Activated naive CD4-positive, alpha-beta T cell treated with anti-CD3 and anti-CD28 coated beads, Interleukin-2, amount 50 U/mL, for 72 hours (primary cell): ENCODE measurements around the gene CAPN9. TPM values are rescaled to one million over a fixed set of nuclear protein-coding genes. Genes with fewer than 3 reads are reported as not detected.
"Not testable (repeated sequence)": the region's sequence is repeated elsewhere in the genome, so short reads cannot be mapped to it uniquely, and the experiment has no call there.

ENCODE experiments used
- ATAC-seq, 2 donors: fragments of 150-1000 bp; cut with Tn5 transposase; 2 replicates each; pipeline ENCODE4 v1.10.0; 2021; ENCODE audit warnings: mild to moderate bottlenecking in 2 of 2, moderate library complexity in 2 of 2
- DNase-seq, 2 donors: peaks; one replicate each; pipeline ENCODE4 v3.0.0; 2021 to 2022; ENCODE audit warnings: low spot score in 2 of 2
- H3K27ac Mint-ChIP-seq, 2 donors: one replicate each; pipeline ENCODE4 v1.8.0; 2022; ENCODE audit warnings: mild to moderate bottlenecking in 2 of 2, mixed read lengths in 2 of 2
- H3K36me3 Mint-ChIP-seq, 2 donors: one replicate each; pipeline ENCODE4 v1.8.0; 2022; ENCODE audit warnings: mixed read lengths in 2 of 2
- H3K9me3 Mint-ChIP-seq, 2 donors: one replicate each; pipeline ENCODE4 v1.8.0; 2022; ENCODE audit warnings: mixed read lengths in 2 of 2
- total RNA-seq, 2 donors: library from RNA; stranded (reverse); gene quantifications; one replicate each; pipeline ENCODE4 v1.2.3, GENCODE V29; 2022

The CAPN9 gene
- total RNA-seq, 2 donors from 2014 or later = not detected

DNA sequence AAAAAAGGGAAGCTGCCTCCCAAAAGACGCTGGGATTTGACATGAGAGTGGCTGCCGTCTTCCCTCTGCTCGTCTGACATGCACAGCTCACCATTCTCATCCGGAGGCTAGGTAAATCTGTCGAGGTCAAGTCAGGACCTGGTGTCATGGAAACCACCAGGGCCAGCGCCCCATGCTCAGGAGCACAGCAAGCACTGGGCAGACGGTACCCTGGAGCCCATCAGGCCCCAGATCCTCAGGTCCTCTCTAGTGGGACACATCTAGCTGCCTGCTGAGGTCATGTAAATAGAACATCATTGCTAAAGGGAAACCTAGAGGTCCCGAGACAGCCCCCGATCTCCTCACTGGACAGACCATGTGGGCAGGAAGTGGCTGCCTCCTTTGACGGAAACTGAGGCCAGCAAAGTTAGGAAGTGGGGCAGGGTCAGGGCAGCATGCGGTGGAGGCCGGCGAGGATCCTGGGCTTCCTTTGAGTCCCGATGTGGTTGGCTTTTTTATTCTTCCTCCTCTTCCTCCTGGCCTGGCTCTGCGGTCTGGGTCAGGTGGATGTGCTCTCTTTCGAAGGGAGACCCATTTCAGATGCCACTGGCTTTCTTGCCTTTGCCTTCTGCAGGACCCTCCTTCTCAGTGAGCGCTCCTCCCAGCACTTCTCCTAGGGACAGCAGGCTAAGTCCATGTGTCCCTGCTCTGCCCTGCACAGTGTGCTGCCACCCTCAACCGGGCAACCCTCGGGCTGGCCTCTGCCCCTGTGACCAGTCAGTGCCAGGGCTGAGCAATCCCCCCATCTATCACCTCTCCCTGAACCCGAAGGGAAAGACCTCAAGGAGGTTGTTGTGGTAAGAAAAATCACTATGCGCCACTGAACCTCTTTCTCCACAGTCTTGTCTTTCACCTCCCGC, 39.2 kb upstream of the CAPN9 start:
- no peaks in the 10 kb centered on the region for H3K36me3 Mint-ChIP-seq
- ATAC-seq (no peak), DNase-seq (no peak)
- no peak overlapping the region for H3K27ac Mint-ChIP-seq
- H3K9me3 Mint-ChIP-seq = no peaks in the 10 kb centered on the region

DNA sequence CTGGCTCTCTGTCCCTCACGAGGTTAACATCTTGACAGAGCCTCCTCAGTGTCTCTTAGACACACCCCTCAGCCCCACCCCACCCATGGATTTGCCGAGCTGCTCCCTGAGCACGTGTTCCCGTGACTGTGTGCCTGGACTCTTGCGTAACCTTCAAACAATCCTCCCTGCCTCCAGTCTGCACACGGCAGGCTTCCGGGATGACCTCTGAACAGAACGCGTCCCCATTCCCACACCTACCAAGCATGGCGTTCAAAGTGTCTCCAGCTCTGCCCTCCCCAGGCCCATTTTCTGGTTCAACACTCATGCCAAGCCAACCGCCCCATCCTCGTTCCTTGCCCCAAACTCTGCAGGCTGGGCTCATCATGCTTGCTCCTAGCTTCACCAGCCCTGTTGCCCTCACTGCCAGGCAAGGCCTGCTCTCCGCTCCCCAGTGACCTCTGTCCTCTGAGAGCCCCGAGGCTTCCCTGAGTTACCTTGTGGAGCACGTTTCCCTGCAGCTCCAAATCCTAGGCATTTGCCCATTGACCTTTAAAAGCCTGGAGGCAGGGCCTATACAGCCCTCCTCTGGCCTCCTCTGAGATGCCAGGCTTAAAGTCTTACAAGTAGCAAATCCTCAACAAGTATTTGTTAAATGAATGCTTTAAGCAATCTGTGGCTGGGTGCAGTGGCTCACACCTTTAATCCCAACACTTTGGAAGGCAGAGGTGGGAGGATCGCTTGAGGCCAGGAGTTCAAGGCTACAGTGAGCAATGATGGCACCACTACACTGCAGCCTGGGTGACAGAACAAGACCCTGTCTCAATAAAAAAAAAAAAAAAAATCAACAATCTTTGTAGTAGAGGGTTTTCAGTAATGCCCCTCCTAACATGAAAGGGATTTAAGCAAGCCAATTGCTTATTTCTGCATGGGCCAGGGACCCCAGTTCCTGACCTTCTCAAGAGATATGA, 38.3 kb upstream of the CAPN9 start:
- ATAC-seq (no peak), DNase-seq (no peak)
- H3K9me3 Mint-ChIP-seq = no peaks in the 10 kb centered on the region
- no peak overlapping the region for H3K27ac Mint-ChIP-seq
- no peaks in the 10 kb centered on the region for H3K36me3 Mint-ChIP-seq

DNA sequence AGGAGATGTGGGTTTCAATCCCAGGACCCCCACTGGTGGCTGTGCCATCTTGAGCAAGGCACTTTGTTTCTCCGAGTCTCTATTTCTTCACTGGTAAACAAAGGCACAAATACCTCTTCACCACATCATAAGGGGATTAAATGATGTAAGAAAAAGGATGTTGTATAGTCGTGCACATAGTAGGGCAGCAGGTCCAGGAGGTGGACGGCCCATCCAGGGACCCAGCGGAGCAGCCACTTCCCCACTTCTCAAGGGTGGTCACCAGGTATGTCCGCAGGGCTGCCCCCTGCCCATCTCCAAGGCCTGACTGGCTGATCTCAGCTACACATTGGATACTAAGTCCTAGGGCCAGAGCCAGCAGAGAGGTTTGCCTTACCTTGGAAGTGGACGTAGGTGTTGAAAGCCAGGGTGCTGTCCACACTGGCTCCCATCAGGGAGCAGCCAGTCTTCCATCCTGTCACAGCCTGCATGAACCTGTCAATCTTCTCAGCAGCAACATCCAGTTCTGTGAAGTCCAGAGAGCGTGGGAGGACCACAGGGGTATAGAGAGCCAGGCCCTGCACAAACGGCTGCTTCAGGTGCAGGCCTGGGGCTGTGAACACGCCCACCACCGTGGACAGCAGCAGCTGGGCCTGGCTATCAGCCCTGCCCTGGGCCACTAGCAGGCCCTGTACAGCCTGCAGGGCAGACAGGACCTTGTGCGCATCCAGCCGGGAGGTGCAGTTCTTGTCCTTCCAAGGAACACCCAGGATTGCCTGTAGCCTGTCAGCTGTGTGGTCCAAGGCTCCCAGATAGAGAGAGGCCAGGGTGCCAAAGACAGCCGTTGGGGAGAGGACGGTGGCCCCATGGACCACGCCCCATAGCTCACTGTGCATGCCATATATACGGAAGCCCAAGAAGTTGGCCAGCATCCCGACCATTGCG, 37.3 kb upstream of the CAPN9 start:
- H3K9me3 Mint-ChIP-seq = no peaks in the 10 kb centered on the region
- no peak for ATAC-seq
- DNase-seq = no peak
- H3K27ac Mint-ChIP-seq = no peak overlapping the region
- H3K36me3 Mint-ChIP-seq = no peaks in the 10 kb centered on the region

DNA sequence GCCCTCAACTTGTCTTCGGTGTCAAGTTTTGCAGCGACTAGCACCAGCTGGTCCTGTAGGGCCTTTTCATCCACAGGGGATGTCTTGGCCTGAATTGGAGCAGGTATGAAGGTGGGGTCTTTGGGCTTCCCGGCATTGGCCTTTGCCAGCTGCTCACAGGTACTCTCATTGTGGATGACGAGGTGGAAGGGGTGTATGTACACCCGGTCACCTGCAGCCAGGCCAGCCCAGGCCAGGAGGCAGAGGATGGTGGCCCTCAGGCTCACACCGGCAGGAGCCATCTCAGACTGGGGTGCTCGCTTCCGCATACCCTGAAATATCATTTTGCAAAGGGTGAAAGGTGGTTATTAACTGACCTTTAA, 36.7 kb upstream of the CAPN9 start:
- no peaks in the 10 kb centered on the region for H3K9me3 Mint-ChIP-seq
- ATAC-seq (no peak), DNase-seq (no peak)
- H3K36me3 Mint-ChIP-seq = no peaks in the 10 kb centered on the region
- no peak overlapping the region for H3K27ac Mint-ChIP-seq

DNA sequence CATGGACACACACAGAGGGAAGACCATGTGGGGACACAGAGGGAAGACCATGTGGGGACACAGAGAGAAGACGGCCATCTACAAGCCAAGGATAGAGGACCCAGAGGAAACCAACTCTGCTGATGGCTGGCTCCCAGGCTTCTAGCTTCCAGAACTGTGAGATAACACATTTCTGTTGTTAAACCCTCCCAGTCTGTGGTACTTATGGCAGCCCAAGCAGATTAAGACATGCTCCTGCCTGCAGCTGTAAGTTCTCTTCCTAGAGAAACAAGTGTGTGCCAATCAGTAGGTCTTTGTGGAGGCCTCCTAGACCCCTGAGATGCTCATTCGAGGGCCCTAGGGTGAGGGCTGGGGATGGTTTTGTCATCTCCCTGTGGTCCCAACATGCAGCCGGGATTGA, 35.9 kb upstream of the CAPN9 start:
- no peak overlapping the region for H3K27ac Mint-ChIP-seq
- H3K9me3 Mint-ChIP-seq = no peaks in the 10 kb centered on the region
- no peak for ATAC-seq
- DNase-seq = no peak
- no peaks in the 10 kb centered on the region for H3K36me3 Mint-ChIP-seq

DNA sequence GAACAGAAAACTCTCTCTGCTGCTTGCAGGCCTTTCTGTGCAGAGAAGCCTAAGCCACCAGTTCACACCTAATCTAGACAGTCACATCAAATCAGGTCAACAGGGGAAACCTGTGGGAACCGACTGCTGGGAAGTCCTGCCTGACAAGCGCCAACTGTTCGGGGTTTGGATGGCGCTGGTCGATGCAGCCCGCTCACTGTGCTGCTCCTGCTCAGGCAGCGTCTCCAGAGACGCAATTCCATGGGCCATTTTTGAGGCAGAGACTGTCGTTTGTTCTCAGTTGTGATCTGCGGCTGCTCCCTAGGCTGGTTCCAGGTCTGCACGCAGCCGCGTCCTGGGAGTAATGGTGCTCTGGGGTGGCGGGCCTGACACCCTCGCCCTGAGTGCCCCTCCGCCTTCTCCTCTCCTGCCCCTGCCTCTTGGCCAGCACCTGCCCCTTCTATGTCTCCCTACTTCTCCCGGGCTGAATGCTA, 34.7 kb upstream of the CAPN9 start:
- H3K36me3 Mint-ChIP-seq = no peaks in the 10 kb centered on the region
- H3K27ac Mint-ChIP-seq = no peak overlapping the region
- peaks cover 0 to 4% of the 10 kb centered on the region in 2 donors for H3K9me3 Mint-ChIP-seq
- no peak for ATAC-seq
- no peak for DNase-seq

GRCh38 chr1:230713138-230713537, 34.0 kb upstream of the CAPN9 start:
- no peak for ATAC-seq
- no peaks in the 10 kb centered on the region for H3K36me3 Mint-ChIP-seq
- H3K27ac Mint-ChIP-seq = no peak overlapping the region

DNA sequence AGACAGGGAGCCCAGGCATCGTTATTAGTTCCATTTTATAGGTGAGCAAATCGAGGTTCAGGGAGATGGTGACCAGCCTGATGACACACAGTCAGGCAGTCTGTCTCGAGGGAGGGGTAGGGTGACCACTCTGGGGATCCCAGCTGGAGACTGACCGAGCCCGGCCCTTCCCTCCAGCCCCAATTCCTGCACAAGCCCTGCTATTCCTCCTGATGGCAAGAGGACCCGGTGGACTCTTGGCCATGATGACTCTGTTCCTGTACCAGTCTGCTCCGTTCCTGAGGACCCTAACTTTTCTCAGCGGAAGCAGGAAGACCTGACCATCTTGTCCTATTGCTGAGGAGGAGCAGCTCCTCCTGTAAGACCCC, 33.7 kb upstream of the CAPN9 start:
- Mint-ChIP-seq H3K36me3 (no peaks in the 10 kb centered on the region), H3K9me3 (peaks cover 0 to 4% of the 10 kb centered on the region in 2 donors), H3K27ac (no peak overlapping the region)
- ATAC-seq (no peak), DNase-seq (no peak)

More at GRCh38 chr1:230713138-230713537, 34.0 kb upstream of the CAPN9 start:
- DNase-seq = no peak
- H3K9me3 Mint-ChIP-seq = peaks cover 0 to 4% of the 10 kb centered on the region in 2 donors

GRCh38 chr1:230713915-230714764, 33.0 kb upstream of the CAPN9 start, which contains the start of gene AGT:
Gene AGT (minus strand): TSS chr1:230714122. CDS start chr1:230710823, 3,299 bp downstream.
- ATAC-seq (no peak), DNase-seq (no peak)
- Mint-ChIP-seq H3K9me3 (peaks cover 0 to 4% of the 10 kb centered on the region in 2 donors), H3K27ac (no peak within 1 kb of the TSS), H3K36me3 (no peaks in the 10 kb centered on the region)

DNA sequence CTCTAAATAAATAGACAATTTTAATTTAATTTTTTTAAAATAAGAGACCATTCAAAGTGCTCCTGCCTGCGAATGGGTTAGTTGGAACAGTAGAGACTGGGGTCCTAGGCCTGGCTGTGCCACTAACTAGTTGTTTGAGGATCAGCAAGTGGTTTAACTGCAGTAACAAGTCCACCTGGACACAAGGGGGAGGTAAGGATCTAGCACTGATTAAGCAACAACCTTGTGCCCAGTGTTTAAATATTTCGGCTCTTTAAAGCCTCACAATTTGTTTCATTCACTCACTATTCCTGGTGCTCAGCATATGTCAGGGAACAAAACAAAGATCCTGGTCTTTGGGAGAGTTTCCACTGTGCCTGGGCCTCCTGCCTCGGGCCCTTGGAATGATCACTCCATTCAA, 31.7 kb upstream of the CAPN9 start:
- Mint-ChIP-seq H3K36me3 (no peaks in the 10 kb centered on the region), H3K27ac (no peak overlapping the region), H3K9me3 (peaks cover 0 to 4% of the 10 kb centered on the region in 2 donors)
- DNase-seq (no peak), ATAC-seq (no peak)

DNA sequence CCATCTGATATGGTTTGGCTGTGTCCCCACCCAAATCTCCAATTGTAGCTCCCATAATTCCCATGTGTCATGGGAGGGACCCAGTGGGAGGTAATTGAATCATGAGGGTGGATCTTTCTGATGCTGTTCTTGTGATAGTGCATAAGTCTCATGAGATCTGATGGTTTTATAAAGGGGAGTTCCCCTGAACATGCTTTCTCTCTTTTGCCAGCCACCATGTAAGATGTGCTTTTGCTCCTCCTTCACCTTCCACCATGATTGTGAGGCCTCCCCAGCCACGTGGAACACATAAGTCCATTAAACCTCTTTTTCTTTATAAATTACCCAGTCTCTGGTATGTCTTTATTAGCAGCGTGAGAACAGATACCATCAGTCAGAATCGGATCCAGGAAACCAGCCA, 30.7 kb upstream of the CAPN9 start:
- not testable (repeated sequence) for DNase-seq, ATAC-seq, H3K27ac Mint-ChIP-seq, H3K9me3 Mint-ChIP-seq, H3K36me3 Mint-ChIP-seq

DNA sequence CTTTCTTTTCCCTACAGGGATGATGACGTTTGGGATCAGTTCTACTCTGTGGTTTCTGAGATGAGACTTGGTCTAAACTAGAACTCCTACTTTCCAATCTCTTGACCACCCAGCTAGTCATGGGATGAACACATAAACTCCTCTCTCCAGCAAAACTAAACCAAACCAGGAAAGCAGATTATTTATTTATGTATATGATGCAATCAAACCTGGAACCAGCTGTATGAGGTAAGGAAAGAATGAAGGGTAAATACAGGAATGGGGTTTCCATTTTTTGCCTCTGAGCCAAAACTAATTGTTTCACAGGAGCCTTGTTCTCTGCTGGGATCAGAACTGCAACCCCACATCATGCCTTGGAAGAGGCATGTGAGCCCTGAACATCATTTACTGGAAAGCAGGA, 29.9 kb upstream of the CAPN9 start:
- ATAC-seq (no peak), DNase-seq (no peak)
- Mint-ChIP-seq H3K9me3 (peaks cover 4 to 6% of the 10 kb centered on the region in 2 donors), H3K36me3 (peaks cover 0 to 9% of the 10 kb centered on the region in 2 donors), H3K27ac (no peak overlapping the region)

DNA sequence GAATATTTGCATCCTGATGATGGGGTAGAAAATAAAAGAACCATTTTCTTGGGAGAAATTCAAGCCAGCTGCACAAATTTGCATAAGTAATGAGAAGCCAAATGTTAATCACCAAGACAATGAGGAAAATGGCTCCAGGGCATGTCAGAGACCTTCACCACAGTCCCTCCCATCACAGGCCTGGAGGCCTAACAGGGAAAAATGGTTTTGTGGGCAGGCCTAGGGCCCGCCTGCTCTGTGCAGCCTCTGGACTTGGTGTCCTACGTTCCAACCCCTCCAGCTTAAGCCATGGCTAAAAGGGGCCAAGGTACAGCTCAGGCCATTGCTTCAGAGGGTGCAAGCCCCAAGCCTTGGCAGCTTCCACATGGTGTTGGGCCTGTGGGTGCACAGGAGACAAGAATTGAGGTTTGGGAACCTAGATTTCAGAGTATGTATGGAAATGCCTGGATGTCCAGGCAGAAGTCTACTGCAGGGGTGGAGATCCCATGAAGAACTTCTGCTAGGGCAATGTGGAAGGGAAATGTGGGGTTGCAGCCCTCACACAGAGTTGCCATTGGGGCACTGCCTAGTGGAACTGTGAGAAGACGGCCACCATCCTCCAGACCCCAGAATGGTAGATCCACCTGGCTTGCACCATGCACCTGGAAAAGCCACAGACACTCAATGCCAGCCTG, 25.2 kb upstream of the CAPN9 start:
- not testable (repeated sequence) for H3K36me3 Mint-ChIP-seq, DNase-seq, H3K9me3 Mint-ChIP-seq, ATAC-seq, H3K27ac Mint-ChIP-seq

DNA sequence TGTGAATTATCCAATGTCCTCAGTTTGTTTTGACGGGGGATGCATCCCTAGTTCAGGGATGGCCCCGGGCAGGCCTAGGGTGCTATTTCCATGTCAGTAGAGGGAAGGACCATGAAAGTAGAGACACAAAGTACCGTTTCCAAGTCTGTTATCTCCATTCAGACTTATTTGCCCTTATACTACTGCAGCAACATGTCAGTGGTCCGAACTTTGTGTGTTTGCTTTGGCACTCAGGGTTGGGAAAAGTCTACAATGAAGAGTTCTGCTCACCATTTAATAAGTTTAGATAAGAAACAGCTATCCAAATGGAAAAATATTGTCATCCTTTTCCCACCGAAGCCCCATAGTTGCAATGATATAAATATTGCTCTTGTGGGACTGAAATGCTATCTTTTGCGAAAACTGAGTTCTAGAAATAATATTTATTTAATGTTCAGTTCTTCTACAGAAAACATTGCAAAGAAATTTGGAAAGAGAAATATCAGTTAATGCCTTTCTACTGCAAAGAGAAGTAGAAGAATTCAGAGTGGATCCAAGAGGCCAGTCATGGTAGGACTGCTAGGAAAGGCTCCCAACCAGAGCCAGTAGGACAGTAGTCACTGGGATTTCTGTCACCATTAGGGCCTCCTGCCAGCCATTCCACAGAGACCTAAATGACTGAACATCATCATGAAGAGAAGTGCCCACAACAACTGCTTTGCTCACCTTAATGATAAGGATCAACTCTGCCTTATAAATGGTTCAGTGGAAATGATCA, 21.8 kb upstream of the CAPN9 start:
- H3K27ac Mint-ChIP-seq = no peak overlapping the region
- no peak for DNase-seq
- peaks cover 0 to 9% of the 10 kb centered on the region in 2 donors for H3K36me3 Mint-ChIP-seq
- peaks cover 0 to 6% of the 10 kb centered on the region in 2 donors for H3K9me3 Mint-ChIP-seq
- no peak for ATAC-seq
